PC-9 (cell line): Measurements from ENCODE around the gene GCK. TPM values are rescaled to one million over a fixed set of nuclear protein-coding genes. Genes with fewer than 3 reads are reported as not detected.

Experiments used
- BruUV-seq: library from RNA; stranded (reverse); fragments of 400-500 nt; replicated peaks from 2 replicates; lab custom pipeline; 2021; lab: Mats Ljungman, UMichigan
- CTCF ChIA-PET: fragments of 300-600 bp; sonication (Branson Sonifier 250); formaldehyde crosslinking; loops from one replicate; lab custom pipeline; 2022; ENCODE audit warnings: antibody characterized with exemption; lab: Charles Lee
- POLR2A ChIA-PET: fragments of 300-600 bp; sonication (Branson Sonifier 250); formaldehyde crosslinking; loops from one replicate; lab custom pipeline; 2022; ENCODE audit warnings: antibody characterized with exemption; ENCODE audit not compliant: unreplicated experiment; lab: Charles Lee
- DNase-seq, 2 experiments: peaks; one replicate each; pipeline versions ENCODE4 v3.0.0 to v3.0.0-alpha.2; 2015 to 2022; ENCODE audit warnings: mixed read lengths in 1 of 2
- H2AFZ ChIP-seq: fragments of 200-600 bp; sonication (generic); 2 replicates; pipeline ENCODE4 v1.8.1; 2017; ENCODE audit warnings: antibody characterized with exemption
- H3F3A ChIP-seq: fragments of 200-600 bp; sonication (generic); 2 replicates; pipeline ENCODE4 v1.8.1; 2017; ENCODE audit warnings: antibody characterized with exemption, mild to moderate bottlenecking, low read depth; ENCODE audit not compliant: insufficient read depth
- H3K27ac ChIP-seq: fragments of 200-600 bp; sonication (generic); 2 replicates; pipeline ENCODE4 v1.6.1; 2016; ENCODE audit warnings: mixed run types
- H3K27me3 ChIP-seq: fragments of 200-600 bp; sonication (generic); 2 replicates; pipeline ENCODE4 v1.6.1; 2016; ENCODE audit warnings: low read depth, mixed run types; ENCODE audit not compliant: insufficient read depth
- H3K36me3 ChIP-seq: fragments of 200-600 bp; sonication (generic); 2 replicates; pipeline ENCODE4 v1.6.1; 2016; ENCODE audit warnings: low read depth, mixed run types
- H3K4me1 ChIP-seq: fragments of 200-600 bp; sonication (generic); replicated peaks from 2 replicates; pipeline ENCODE4 v1.6.1; 2016; ENCODE audit warnings: mixed run types; ENCODE audit not compliant: insufficient read depth
- H3K4me2 ChIP-seq: fragments of 200-600 bp; sonication (generic); 2 replicates; pipeline ENCODE4 v1.6.1; 2017; ENCODE audit warnings: mixed run types
- H3K4me3 ChIP-seq: fragments of 200-600 bp; sonication (generic); 2 replicates; pipeline ENCODE4 v1.6.1; 2016; ENCODE audit warnings: mixed run types
- H3K79me2 ChIP-seq: fragments of 200-600 bp; sonication (generic); 2 replicates; pipeline ENCODE4 v1.6.1; 2017; ENCODE audit warnings: low read depth, mixed run types
- H3K9me2 ChIP-seq: fragments of 200-600 bp; sonication (generic); 2 replicates; pipeline ENCODE4 v1.8.1; 2017; ENCODE audit warnings: mild to moderate bottlenecking; ENCODE audit not compliant: insufficient read depth
- H3K9me3 ChIP-seq: fragments of 200-600 bp; sonication (generic); 2 replicates; pipeline ENCODE4 v1.8.1; 2016; ENCODE audit warnings: low read depth; ENCODE audit not compliant: insufficient read depth
- H4K20me1 ChIP-seq: fragments of 200-600 bp; sonication (generic); 2 replicates; pipeline ENCODE4 v1.8.1; 2017; ENCODE audit not compliant: insufficient read depth
- EZH2 ChIP-seq: fragments of 200-600 bp; sonication (generic); IDR thresholded peaks from 2 replicates; pipeline ENCODE4 v1.8.0; 2017; ENCODE audit warnings: antibody characterized with exemption, low read depth
- intact Hi-C: fragments of 100-400 bp; cut with micrococcal nuclease; formaldehyde crosslinking; loops from one replicate; pipeline ENCODE4 v1.10.0; 2022; ENCODE audit not compliant: unreplicated experiment
- total RNA-seq: library from RNA; stranded (reverse); gene quantifications from 2 replicates; pipeline ENCODE4 v1.2.3, GENCODE V29; 2021
- TF ChIP-seq, protein P1 (sequence below): fragments of 200-600 bp; sonication (generic); conservative IDR thresholded peaks from 2 replicates; pipeline ENCODE4 v1.6.1; 2017; ENCODE audit warnings: mixed run types, antibody characterized with exemption, mild to moderate bottlenecking, moderate library complexity

GCK gene
- total RNA-seq, 1 experiment from 2014 or later, result not detected

DNA sequence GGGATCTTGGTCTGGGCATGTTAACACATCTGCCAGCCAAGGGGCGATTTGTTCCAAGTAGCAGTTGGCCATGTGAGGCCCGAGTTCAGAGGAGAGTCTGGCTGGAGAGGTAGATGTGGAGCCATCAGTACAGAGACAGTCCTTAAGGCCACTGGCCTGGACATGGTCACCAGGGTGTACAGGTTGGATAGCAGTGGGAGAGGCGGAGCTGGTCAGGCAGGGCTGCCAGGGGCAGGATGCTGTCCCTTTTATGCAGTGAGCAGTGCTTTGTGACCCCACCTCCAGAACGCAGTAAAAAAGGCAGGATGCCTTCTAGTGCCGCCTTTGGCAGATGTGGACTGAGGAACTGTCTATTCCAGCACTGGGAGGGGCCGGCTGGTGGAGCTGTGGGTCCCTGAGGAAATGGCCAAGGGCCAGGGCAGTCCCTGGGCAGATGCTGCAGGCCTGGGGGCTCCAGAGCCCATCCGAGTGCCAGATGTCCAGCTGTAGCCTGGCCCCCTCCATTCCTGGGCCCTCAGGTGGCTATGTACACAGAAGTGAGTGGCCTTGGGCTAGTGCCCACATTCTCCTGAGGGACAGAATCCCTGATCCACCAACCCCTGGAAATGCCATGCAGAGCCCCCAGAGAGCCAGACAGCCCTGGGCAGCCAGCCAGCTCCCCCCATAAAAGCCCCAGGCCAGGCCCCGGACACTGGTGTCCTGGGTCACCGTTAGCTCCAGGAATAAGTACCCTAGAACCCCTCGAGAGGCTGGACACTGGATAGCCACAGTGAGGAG, 31.0 kb downstream of the GCK start:
- Histone ChIP-seq H3K36me3 (no peaks in the 10 kb centered on the region), H4K20me1 (no peaks in the 10 kb centered on the region), H3K4me1 (peaks cover 14% of the 10 kb centered on the region), H2AFZ (no peak overlapping the region), H3K9me3 (no peaks in the 10 kb centered on the region), H3K4me2 (no peak overlapping the region), H3K4me3 (no peak overlapping the region), H3K27ac (no peak overlapping the region), H3K9me2 (no peaks in the 10 kb centered on the region), H3K79me2 (no peaks in the 10 kb centered on the region), H3F3A (peaks cover 8% of the 10 kb centered on the region), H3K27me3 (no peaks in the 10 kb centered on the region)
- ChIA-PET CTCF (no interaction called here), POLR2A (no interaction called here)
- DNase-seq, result no peak
- TF ChIP-seq, protein P1, sequence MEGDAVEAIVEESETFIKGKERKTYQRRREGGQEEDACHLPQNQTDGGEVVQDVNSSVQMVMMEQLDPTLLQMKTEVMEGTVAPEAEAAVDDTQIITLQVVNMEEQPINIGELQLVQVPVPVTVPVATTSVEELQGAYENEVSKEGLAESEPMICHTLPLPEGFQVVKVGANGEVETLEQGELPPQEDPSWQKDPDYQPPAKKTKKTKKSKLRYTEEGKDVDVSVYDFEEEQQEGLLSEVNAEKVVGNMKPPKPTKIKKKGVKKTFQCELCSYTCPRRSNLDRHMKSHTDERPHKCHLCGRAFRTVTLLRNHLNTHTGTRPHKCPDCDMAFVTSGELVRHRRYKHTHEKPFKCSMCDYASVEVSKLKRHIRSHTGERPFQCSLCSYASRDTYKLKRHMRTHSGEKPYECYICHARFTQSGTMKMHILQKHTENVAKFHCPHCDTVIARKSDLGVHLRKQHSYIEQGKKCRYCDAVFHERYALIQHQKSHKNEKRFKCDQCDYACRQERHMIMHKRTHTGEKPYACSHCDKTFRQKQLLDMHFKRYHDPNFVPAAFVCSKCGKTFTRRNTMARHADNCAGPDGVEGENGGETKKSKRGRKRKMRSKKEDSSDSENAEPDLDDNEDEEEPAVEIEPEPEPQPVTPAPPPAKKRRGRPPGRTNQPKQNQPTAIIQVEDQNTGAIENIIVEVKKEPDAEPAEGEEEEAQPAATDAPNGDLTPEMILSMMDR, result no peak
- no peak for TF ChIP-seq EZH2
- intact Hi-C loops, result no loop called here
- BruUV-seq, result no TSS peak

DNA sequence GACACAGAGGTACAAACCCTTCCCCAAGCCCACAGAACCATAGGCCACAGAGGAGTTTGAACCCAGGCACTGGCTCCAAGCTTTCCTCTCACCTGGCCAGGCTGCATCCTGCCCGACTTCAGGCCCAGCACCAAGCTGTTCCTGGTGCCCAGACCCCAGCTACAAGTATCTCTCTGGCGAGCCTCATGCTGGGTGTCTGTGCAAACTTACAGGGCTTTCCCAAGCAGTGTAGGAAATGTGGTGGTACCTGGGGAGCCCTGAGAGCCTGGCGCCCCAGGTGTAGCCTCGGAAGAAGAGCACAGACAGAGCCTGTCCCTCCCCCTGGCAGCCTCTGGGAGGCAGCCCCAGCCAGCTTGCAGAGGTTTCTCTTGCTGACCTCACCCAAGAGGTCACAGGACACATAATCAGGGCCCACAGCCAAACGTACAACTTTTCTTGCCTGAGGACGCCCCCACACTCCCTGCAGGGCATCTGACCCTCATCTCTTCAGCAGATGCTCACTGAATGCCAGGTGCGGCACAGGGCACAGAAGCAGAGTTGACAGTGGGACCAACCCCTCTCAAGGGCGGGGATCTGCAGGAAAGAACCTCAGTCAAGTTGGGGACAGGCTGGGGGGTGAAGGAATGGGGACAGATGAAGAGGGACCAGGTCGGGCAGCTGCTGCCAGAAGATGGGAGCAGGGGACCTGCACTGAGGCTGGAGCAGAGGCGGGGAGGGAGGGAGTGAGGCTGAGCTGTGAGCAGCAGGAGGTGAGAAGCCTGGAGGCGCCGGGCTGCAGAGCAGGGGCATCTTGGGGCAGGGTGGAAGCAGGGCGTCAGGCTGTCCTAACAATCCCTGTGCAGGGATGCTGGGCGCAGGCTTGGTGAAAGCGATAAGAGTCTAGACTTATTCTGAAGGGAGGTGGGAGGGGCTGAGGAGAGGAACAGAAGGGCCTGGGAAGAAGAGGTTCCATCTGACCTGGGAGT, 31.8 kb downstream of the GCK start:
- no peak overlapping the region for H3K4me2 ChIP-seq
- H3K36me3 ChIP-seq, result no peaks in the 10 kb centered on the region
- no peaks in the 10 kb centered on the region for H3K27me3 ChIP-seq
- H2AFZ ChIP-seq, result no peak overlapping the region
- no peaks in the 10 kb centered on the region for H3K79me2 ChIP-seq
- no peaks in the 10 kb centered on the region for H3K9me2 ChIP-seq
- intact Hi-C loops, result no loop called here
- no TSS peak for BruUV-seq
- no peak overlapping the region for H3K27ac ChIP-seq
- peaks cover 5% of the 10 kb centered on the region for H3K4me1 ChIP-seq
- POLR2A ChIA-PET, result no interaction called here
- no peaks in the 10 kb centered on the region; the same call in 1 of the 2 replicates for H3F3A ChIP-seq
- H3K4me3 ChIP-seq, result no peak overlapping the region
- TF ChIP-seq, protein P1, result no peak
- no peak for TF ChIP-seq EZH2
- DNase-seq, result no peak
- CTCF ChIA-PET, result no interaction called here
- H3K9me3 ChIP-seq, result no peaks in the 10 kb centered on the region
- H4K20me1 ChIP-seq, result no peaks in the 10 kb centered on the region

DNA sequence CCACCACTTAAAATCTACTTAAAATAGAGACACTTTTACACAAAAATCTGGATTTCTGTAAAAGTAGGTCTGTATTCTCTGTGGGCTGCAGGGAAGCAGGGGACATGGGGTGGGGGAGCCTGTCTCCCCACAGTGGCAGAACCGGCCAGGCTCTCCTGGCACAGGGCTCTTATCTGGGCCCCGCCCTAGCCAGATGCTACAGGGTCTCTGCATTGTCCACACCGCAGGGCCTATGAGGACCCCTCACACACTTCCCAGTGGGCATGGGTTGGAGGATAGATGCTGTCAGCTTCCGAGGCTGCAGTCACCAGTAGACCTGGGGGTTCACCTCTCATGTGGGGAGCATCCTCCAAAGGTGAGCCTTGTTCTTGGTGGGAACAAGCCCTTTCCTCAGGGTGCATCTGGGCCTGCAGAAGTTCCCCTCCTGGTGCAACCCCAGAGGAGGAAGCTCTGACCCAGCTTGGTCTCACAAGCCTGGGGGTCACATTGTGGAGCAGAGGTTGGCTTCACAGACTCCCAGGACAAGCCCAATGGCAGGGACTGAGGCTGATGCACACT, 32.7 kb downstream of the GCK start:
- Histone ChIP-seq H2AFZ (no peak overlapping the region), H4K20me1 (no peaks in the 10 kb centered on the region), H3K9me3 (no peaks in the 10 kb centered on the region), H3F3A (no peaks in the 10 kb centered on the region), H3K4me1 (no peaks in the 10 kb centered on the region), H3K4me2 (no peak overlapping the region), H3K27me3 (no peaks in the 10 kb centered on the region), H3K79me2 (no peaks in the 10 kb centered on the region), H3K4me3 (no peak overlapping the region), H3K9me2 (no peaks in the 10 kb centered on the region), H3K36me3 (no peaks in the 10 kb centered on the region), H3K27ac (no peak overlapping the region)
- ChIA-PET CTCF (no interaction called here), POLR2A (interaction anchor here (0.6 kb wide), 1 partner anchor 24 kb away, joined by 4 read pairs; no protein-coding TSS in a partner anchor)
- DNase-seq, result no peak
- intact Hi-C loops, result no loop called here
- no TSS peak for BruUV-seq
- no peak for TF ChIP-seq EZH2
- TF ChIP-seq, protein P1, result no peak
